CD14-positive monocyte (primary cell): ENCODE results near the gene CENPH. TPM values are rescaled to one million over a fixed set of nuclear protein-coding genes. Genes with fewer than 3 reads are reported as not detected.
A peak's percentile ranks its signal among the peaks of the same experiment; 100 is the strongest.

Experiments
- DNase-seq, 3 donors: peaks; one replicate each; pipeline ENCODE4 v3.0.0-alpha.2; 2011 to 2022
- H2AFZ ChIP-seq: 2 replicates; pipeline ENCODE4 v1.6.0; 2012; ENCODE audit warnings: mild to moderate bottlenecking, low read depth, low read length, inconsistent platforms; ENCODE audit not compliant: insufficient read depth, poor library complexity, severe bottlenecking
- H3K27ac ChIP-seq, 2 donors: 1 replicate in 1 of 2; 2 replicates in 1 of 2; pipeline ENCODE4 v1.5.1; 2012 to 2013; ENCODE audit warnings: low read length in 2 of 2, control low read depth in 1 of 2, inconsistent platforms in 1 of 2, low read depth in 1 of 2, mild to moderate bottlenecking in 1 of 2
- H3K27me3 ChIP-seq, 2 donors: one replicate each; pipeline versions ENCODE4 v1.6.0 to v1.6.1; 2011 to 2013; ENCODE audit warnings: low read length in 2 of 2; ENCODE audit not compliant: control insufficient read depth in 2 of 2, insufficient read depth in 2 of 2
- H3K36me3 ChIP-seq, 2 donors: replicated peaks in 1 of 2; 1 replicate in 1 of 2; 2 replicates in 1 of 2; pipeline versions ENCODE4 v1.5.1 to v1.6.1; 2012 to 2013; ENCODE audit warnings: low read length in 2 of 2, control low read depth in 1 of 2, inconsistent platforms in 1 of 2, mild to moderate bottlenecking in 1 of 2; ENCODE audit not compliant: insufficient read depth in 2 of 2, control insufficient read depth in 1 of 2
- H3K4me1 ChIP-seq, 2 donors: 1 replicate in 1 of 2; 2 replicates in 1 of 2; pipeline versions ENCODE4 v1.5.1 to v1.6.1; 2012 to 2013; ENCODE audit warnings: low read length in 2 of 2, control low read depth in 1 of 2, inconsistent platforms in 1 of 2, mild to moderate bottlenecking in 1 of 2, moderate library complexity in 1 of 2; ENCODE audit not compliant: insufficient read depth in 2 of 2, control insufficient read depth in 1 of 2
- H3K4me2 ChIP-seq: replicated peaks from 2 replicates; pipeline ENCODE3; 2012; ENCODE audit warnings: low read length, moderate library complexity, mild to moderate bottlenecking; ENCODE audit not compliant: poor library complexity, severe bottlenecking; ENCODE audit errors: extremely low read depth
- H3K4me3 ChIP-seq, 3 experiments: fragments of 200-600 bp in 1 of 3; sonication (generic) in 1 of 3; replicated peaks in 1 of 3; 1 replicate in 2 of 3; 2 replicates in 1 of 3; pipeline ENCODE4 v1.5.1; 2011 to 2013; ENCODE audit warnings: low read length in 3 of 3, mild to moderate bottlenecking in 3 of 3, control low read depth in 2 of 3, low read depth in 2 of 3, inconsistent platforms in 1 of 3, moderate library complexity in 1 of 3
- H3K79me2 ChIP-seq: 2 replicates; pipeline ENCODE4 v1.6.0; 2012; ENCODE audit warnings: mild to moderate bottlenecking, control low read depth, inconsistent platforms, low read length, moderate library complexity; ENCODE audit not compliant: insufficient read depth
- H3K9ac ChIP-seq: 2 replicates; pipeline ENCODE4 v1.6.0; 2017; ENCODE audit warnings: low read length, mild to moderate bottlenecking; ENCODE audit not compliant: insufficient read depth, poor library complexity, severe bottlenecking
- H3K9me3 ChIP-seq, 2 donors: replicated peaks in 1 of 2; 1 replicate in 1 of 2; 2 replicates in 1 of 2; pipeline versions ENCODE4 v1.5.1 to v1.6.1; 2012 to 2013; ENCODE audit warnings: low read length in 2 of 2, control low read depth in 1 of 2; ENCODE audit not compliant: control insufficient read depth in 1 of 2, insufficient read depth in 1 of 2
- H4K20me1 ChIP-seq: 2 replicates; pipeline ENCODE4 v1.6.0; 2012; ENCODE audit warnings: mild to moderate bottlenecking, low read length, control low read depth, moderate library complexity; ENCODE audit not compliant: insufficient read depth
- H3K27ac Mint-ChIP-seq, 7 donors: one replicate each; pipeline ENCODE4 v1.8.0; 2020; ENCODE audit warnings: mild to moderate bottlenecking in 7 of 7, mixed read lengths in 7 of 7, moderate library complexity in 6 of 7, inconsistent platforms in 2 of 7
- H3K27me3 Mint-ChIP-seq, 3 donors: one replicate each; pipeline ENCODE4 v1.8.0; 2021 to 2022; ENCODE audit warnings: low read depth in 3 of 3, mild to moderate bottlenecking in 3 of 3, mixed read lengths in 3 of 3, moderate library complexity in 3 of 3, inconsistent platforms in 1 of 3
- H3K36me3 Mint-ChIP-seq, 2 donors: one replicate each; pipeline ENCODE4 v1.8.0; 2020; ENCODE audit warnings: mixed read lengths in 2 of 2, inconsistent platforms in 1 of 2, mild to moderate bottlenecking in 1 of 2
- H3K4me1 Mint-ChIP-seq: one replicate; pipeline ENCODE4 v1.8.0; 2020; ENCODE audit warnings: mild to moderate bottlenecking, mixed read lengths
- H3K4me3 Mint-ChIP-seq, 2 donors: one replicate each; pipeline ENCODE4 v1.8.0; 2020; ENCODE audit warnings: mild to moderate bottlenecking in 2 of 2, mixed read lengths in 2 of 2, moderate library complexity in 1 of 2
- H3K9me3 Mint-ChIP-seq, 7 donors: one replicate each; pipeline ENCODE4 v1.8.0; 2020 to 2022; ENCODE audit warnings: mixed read lengths in 7 of 7, mild to moderate bottlenecking in 6 of 7, moderate library complexity in 6 of 7, inconsistent platforms in 2 of 7
- CTCF ChIP-seq: fragments of 200-600 bp; IDR thresholded peaks from one replicate; pipeline ENCODE4 v1.8.0; 2022; ENCODE audit warnings: antibody characterized with exemption, mild to moderate bottlenecking
- WGBS: methylation state at CpG from one replicate; pipeline ENCODE4 v1.1.5; 2013; ENCODE audit warnings: missing lambda C conversion rate; ENCODE audit not compliant: insufficient coverage; 5-methylcytosine and 5-hydroxymethylcytosine counted together
- intact Hi-C, 2 donors: fragments of 100-400 bp; cut with micrococcal nuclease; formaldehyde crosslinking; loops; one replicate each; pipeline versions ENCODE4 v1.15.0 to v1.15.1; 2023
- polyA plus RNA-seq, 3 donors: library from polyadenylated mRNA; depleted of rRNA in 1 of 3; unstranded in 2 of 3; stranded (reverse) in 1 of 3; fragments of 300-500 nt in 2 of 3; fragments of >200 nt in 1 of 3; fragmentation: Illumina TruSeq in 2 of 3; gene quantifications; 1 replicate in 2 of 3; 2 replicates in 1 of 3; pipeline ENCODE4 v1.2.3, GENCODE V29; 2012 to 2021

CENPH gene
- polyA plus RNA-seq, 3 donors = 0.57 to 0.73 (median 0.61) TPM

- H3K9me3 ChIP-seq = no peaks in the 10 kb centered on the region
- H3K4me1 Mint-ChIP-seq = peaks cover 8% of the 10 kb centered on the region
- intact Hi-C loops = no loop called here
- no peaks in the 10 kb centered on the region for H3K36me3 ChIP-seq
- DNase-seq = peak; percentile 16 to 30 (median 21)
- H3K27me3 Mint-ChIP-seq = peaks cover 1 to 2% (median 1%) of the 10 kb centered on the region in 3 donors
- H3K27ac Mint-ChIP-seq = peak overlapping the region in 5 of 7 donors; percentile 1 to 63 (median 11)
- no peaks in the 10 kb centered on the region for H3K36me3 Mint-ChIP-seq
- no peak overlapping the region for H3K4me3 Mint-ChIP-seq
- no peak for TF ChIP-seq CTCF
- H3K4me1 ChIP-seq = peaks cover 0 to 4% of the 10 kb centered on the region in 2 donors
- H3K9me3 Mint-ChIP-seq = peaks cover 0 to 1% (median 0%) of the 10 kb centered on the region in 7 donors
- H3K4me3 ChIP-seq = no peak overlapping the region
- no peak overlapping the region for H3K27ac ChIP-seq
- H3K4me2 ChIP-seq = no peak overlapping the region
- no peaks in the 10 kb centered on the region for H3K79me2 ChIP-seq
- H4K20me1 ChIP-seq = no peaks in the 10 kb centered on the region
- H3K9ac ChIP-seq = no peak overlapping the region
- no peaks in the 10 kb centered on the region for H3K27me3 ChIP-seq
- WGBS = 0% methylated on average over 1 of the region's 3 CpGs
- no peak overlapping the region for H2AFZ ChIP-seq
Observed at GRCh38 chr5:69152731-69153130, 36.7 kb upstream of the CENPH start.

GRCh38 chr5:69156456-69156855, 32.9 kb upstream of the CENPH start:
- Mint-ChIP-seq H3K36me3 (no peaks in the 10 kb centered on the region), H3K9me3 (no peaks in the 10 kb centered on the region), H3K27me3 (peaks cover 0 to 5% (median 1%) of the 10 kb centered on the region in 3 donors), H3K4me1 (peaks cover 8% of the 10 kb centered on the region), H3K27ac (no peak overlapping the region), H3K4me3 (no peak overlapping the region)
- Histone ChIP-seq H3K36me3 (no peaks in the 10 kb centered on the region), H3K9ac (no peak overlapping the region), H3K27ac (no peak overlapping the region), H3K9me3 (no peaks in the 10 kb centered on the region), H2AFZ (no peak overlapping the region), H3K4me2 (no peak overlapping the region), H3K4me3 (no peak overlapping the region), H3K79me2 (no peaks in the 10 kb centered on the region), H4K20me1 (no peaks in the 10 kb centered on the region), H3K4me1 (peaks cover 0 to 4% of the 10 kb centered on the region in 2 donors), H3K27me3 (no peaks in the 10 kb centered on the region)
- TF ChIP-seq CTCF = no peak
- intact Hi-C loops = no loop called here
- WGBS = 88% methylated on average over 5 of the region's 11 CpGs
- no peak for DNase-seq
